Lower leg skin (tissue), 4 donors: ENCODE results near the gene NR2F1-AS1. TPM values are rescaled to one million over a fixed set of nuclear protein-coding genes. Genes with fewer than 3 reads are reported as not detected.
A peak's percentile ranks its signal among the peaks of the same experiment; 100 is the strongest.

ENCODE experiments used
- DNase-seq, 2 donors: peaks; one replicate each; pipeline ENCODE4 v3.0.0-alpha.2; 2019; ENCODE audit warnings: low spot score in 2 of 2
- H3K4me3 ChIP-seq: fragments of 200-600 bp; sonication (generic); 2 replicates; pipeline ENCODE4 v1.5.1; 2017; ENCODE audit warnings: mild to moderate bottlenecking, low read depth; ENCODE audit not compliant: poor library complexity, severe bottlenecking
- CTCF ChIP-seq, 3 donors: fragments of 450-650 bp; IDR thresholded peaks; one replicate each; pipeline ENCODE4 v1.5.1; 2016; ENCODE audit warnings: antibody characterized with exemption in 3 of 3, mild to moderate bottlenecking in 3 of 3, moderate library complexity in 2 of 3
- POLR2A ChIP-seq, 2 donors: fragments of 450-650 bp; IDR thresholded peaks; one replicate each; pipeline ENCODE4 v1.6.1; 2016 to 2017; ENCODE audit warnings: antibody characterized with exemption in 2 of 2, mild to moderate bottlenecking in 1 of 2, moderate library complexity in 1 of 2
- WGBS, 2 donors: methylation state at CpG; one replicate each; pipeline ENCODE4 v1.1.5; 2018; 5-methylcytosine and 5-hydroxymethylcytosine counted together
- intact Hi-C: fragments of 100-400 bp; cut with DNase I; formaldehyde crosslinking; loops from one replicate; pipeline ENCODE4 v1.15.0; 2023; ENCODE audit warnings: low total_unique reads
- total RNA-seq, 4 donors: library from RNA; depleted of rRNA; stranded (reverse); fragments of >200 nt; gene quantifications; one replicate each; pipeline ENCODE4 v1.1.0, GENCODE V29; 2016

The NR2F1-AS1 gene
- total RNA-seq, 4 donors from 2014 or later, result 0.30 to 1.7 (median 1.0) TPM; not detected in 1

GRCh38 chr5:93596676-93597490 lies 15.9 kb upstream of the NR2F1-AS1 start:
- DNase-seq, result peak in 1 of 2 donors; percentile 79
- 23 to 38% methylated on average over 27 to 38 of the region's 40 CpGs for whole genome bisulfite sequencing, 2 donors
- H3K4me3 ChIP-seq, result no peak overlapping the region
- TF ChIP-seq CTCF (IDR thresholded peaks at IDR 0.05) (no peak), POLR2A (IDR thresholded peaks at IDR 0.05) (no peak)
- intact Hi-C loops, result no loop called here

GRCh38 chr5:93596310-93596675 lies 15.3 kb upstream of the NR2F1-AS1 start:
- WGBS, 2 donors, result 21 to 35% methylated on average over 14 of the region's 14 CpGs
- H3K4me3 ChIP-seq, result no peak overlapping the region
- DNase-seq, result no peak
- intact Hi-C loops, result no loop called here
- TF ChIP-seq POLR2A (IDR thresholded peaks at IDR 0.05), result no peak
- TF ChIP-seq CTCF (IDR thresholded peaks at IDR 0.05), result no peak

GRCh38 chr5:93595420-93596147 lies 14.6 kb upstream of the NR2F1-AS1 start:
- 37 to 43% methylated on average over 28 to 29 of the region's 29 CpGs for WGBS, 2 donors
- intact Hi-C loops, result no loop called here
- TF ChIP-seq POLR2A (IDR thresholded peaks at IDR 0.05) (no peak), CTCF (IDR thresholded peaks at IDR 0.05) (no peak)

GRCh38 chr5:93594591-93595419 lies 13.8 kb upstream of the NR2F1-AS1 start:
- DNase-seq, result no peak
- H3K4me3 ChIP-seq, result no peak overlapping the region
- TF ChIP-seq POLR2A (IDR thresholded peaks at IDR 0.05) (no peak), CTCF (IDR thresholded peaks at IDR 0.05) (no peak)
- intact Hi-C loops, result no loop called here
- WGBS, 2 donors, result 52 to 63% methylated on average over 34 to 37 of the region's 37 CpGs

More at GRCh38 chr5:93595420-93596147, 14.6 kb upstream of the NR2F1-AS1 start:
- no peak overlapping the region for H3K4me3 ChIP-seq
- DNase-seq, result no peak

GRCh38 chr5:93593476-93594131 lies 12.6 kb upstream of the NR2F1-AS1 start:
- TF ChIP-seq POLR2A (IDR thresholded peaks at IDR 0.05) (no peak), CTCF (IDR thresholded peaks at IDR 0.05) (no peak)
- H3K4me3 ChIP-seq, result no peak overlapping the region
- DNase-seq, result no peak
- 50 to 61% methylated on average over 30 of the region's 30 CpGs for WGBS, 2 donors
- intact Hi-C loops, result no loop called here
